Kidney (tissue), 14 donors: ENCODE results near the gene ARL3. TPM values are rescaled to one million over a fixed set of nuclear protein-coding genes. Genes with fewer than 3 reads are reported as not detected.
A peak's percentile ranks its signal among the peaks of the same experiment; 100 is the strongest.

ENCODE experiments used
- DNase-seq, 5 donors: peaks; one replicate each; pipeline ENCODE4 v3.0.0-alpha.2; 2013 to 2020
- FAIRE-seq: peaks from 2 replicates; lab custom pipeline; 2012; peaks lifted over from hg19 to GRCh38; lab: Jason Lieb, UNC
- H3K27ac ChIP-seq, 2 donors: one replicate each; pipeline ENCODE4 v1.7.0; 2013; ENCODE audit warnings: low read depth in 2 of 2, low read length in 2 of 2, inconsistent platforms in 1 of 2
- H3K27me3 ChIP-seq: one replicate; pipeline ENCODE4 v1.7.1; 2013; ENCODE audit warnings: low read length, inconsistent platforms; ENCODE audit not compliant: control insufficient read depth, insufficient read depth
- H3K36me3 ChIP-seq, 3 donors: one replicate each; pipeline versions ENCODE4 v1.7.0 to v1.7.1; 2013; ENCODE audit warnings: low read length in 3 of 3, control low read depth in 1 of 3, inconsistent platforms in 1 of 3; ENCODE audit not compliant: insufficient read depth in 3 of 3, control insufficient read depth in 2 of 3
- H3K4me1 ChIP-seq, 3 donors: one replicate each; pipeline versions ENCODE4 v1.7.0 to v1.7.1; 2013; ENCODE audit warnings: low read length in 3 of 3, inconsistent platforms in 1 of 3, low read depth in 1 of 3; ENCODE audit not compliant: control insufficient read depth in 2 of 3, insufficient read depth in 2 of 3
- H3K4me3 ChIP-seq, 3 donors: one replicate each; pipeline versions ENCODE4 v1.7.0 to v1.8.1; 2013; ENCODE audit warnings: low read length in 3 of 3, control low read depth in 1 of 3, inconsistent platforms in 1 of 3
- H3K9ac ChIP-seq, 3 donors: one replicate each; pipeline versions ENCODE4 v1.7.0 to v1.7.1; 2013; ENCODE audit warnings: low read length in 3 of 3, control low read depth in 1 of 3, inconsistent platforms in 1 of 3
- H3K9me3 ChIP-seq, 3 donors: one replicate each; pipeline versions ENCODE4 v1.7.0 to v1.7.1; 2013; ENCODE audit warnings: low read length in 3 of 3, control low read depth in 1 of 3, inconsistent platforms in 1 of 3; ENCODE audit not compliant: control insufficient read depth in 2 of 3, insufficient read depth in 1 of 3
- CTCF ChIP-seq: IDR thresholded peaks from 3 replicates; pipeline ENCODE4 v1.5.1; 2012; ENCODE audit warnings: mild to moderate bottlenecking, moderate library complexity, borderline replicate concordance; ENCODE audit not compliant: insufficient read depth; ENCODE audit errors: extremely low read depth
- intact Hi-C: fragments of 100-400 bp; cut with DNase I; formaldehyde crosslinking; loops from one replicate; pipeline ENCODE4 v1.11.1; 2022
- polyA plus RNA-seq: library from polyadenylated mRNA; stranded (reverse); fragments of 350-450 nt; fragmentation: Illumina TruSeq; extraction: RNeasy Lipid Tissue Mini Kit (QIAGEN cat#74804); gene quantifications from one replicate; pipeline ENCODE4 v1.2.3, GENCODE V29; 2014; ENCODE audit warnings: low read depth, low replicate concordance; ENCODE audit not compliant: insufficient read depth
- total RNA-seq: library from RNA; stranded (reverse); fragmentation: NEBNext Ultra II Directional; extraction: Animal tissue kit (Norgen Biotek cat#: 25700); gene quantifications from one replicate; pipeline ENCODE4 v1.2.1, GENCODE V29; 2021
- donor health status: control.
- donor health status: control.
- donor health status: control.
- donor health status: control.
- donor health status: control.
- donor health status: DM: yes; HTN: yes; CAD: no.
- donor health status: Normal renal cell carcinoma (clear cell type).

ARL3 gene
- total and polyA plus RNA-seq, 2 donors from 2014 or later = 16.3 to 28.8 TPM

DNA sequence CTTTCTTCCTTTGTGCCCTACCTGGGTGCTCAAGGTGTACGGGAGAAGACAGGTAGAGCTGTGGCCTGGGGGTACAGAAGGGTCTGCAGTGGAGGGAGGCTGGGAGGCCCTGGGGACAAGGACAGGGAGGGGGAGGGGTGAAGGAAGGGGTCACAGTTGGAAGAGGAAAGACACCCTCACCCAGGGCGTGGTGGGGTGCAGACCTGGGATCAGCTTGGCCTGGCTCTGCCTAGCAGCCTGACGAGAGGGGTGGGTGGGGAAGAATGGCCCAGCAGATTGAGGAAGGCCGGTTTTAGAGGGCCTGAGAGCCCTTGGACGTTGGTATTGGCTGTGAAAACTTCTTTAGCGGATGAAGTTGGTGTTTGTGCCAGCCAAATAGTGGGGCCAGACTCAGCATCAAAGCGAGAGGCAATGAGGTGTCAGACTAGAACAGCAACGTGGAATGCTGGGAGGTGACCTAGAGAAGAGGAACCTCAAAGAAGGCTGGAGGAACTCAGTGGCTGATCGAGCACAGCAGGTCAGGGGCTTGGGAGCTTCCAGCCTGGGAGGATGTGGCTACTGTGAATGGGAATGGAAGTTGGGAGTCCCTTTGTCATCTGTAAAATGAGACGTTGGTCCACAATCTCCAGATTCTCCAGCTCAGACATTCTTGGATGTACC, 88.0 kb downstream of the ARL3 start:
- no peaks in the 10 kb centered on the region for H3K9me3 ChIP-seq
- FAIRE-seq (no peak), DNase-seq (peak in 1 of 5 donors; percentile 59)
- TF ChIP-seq CTCF = no peak
- no peak overlapping the region for H3K27ac ChIP-seq
- H3K36me3 ChIP-seq = peaks cover 0 to 6% (median 4%) of the 10 kb centered on the region in 3 donors
- H3K9ac ChIP-seq = no peak overlapping the region
- H3K4me3 ChIP-seq = no peak overlapping the region
- peaks cover 10 to 45% (median 34%) of the 10 kb centered on the region in 3 donors for H3K4me1 ChIP-seq
- H3K27me3 ChIP-seq = no peaks in the 10 kb centered on the region
- intact Hi-C loops = no loop called here

GRCh38 chr10:102624751-102625645, 89.2 kb downstream of the ARL3 start:
- no peak overlapping the region for H3K9ac ChIP-seq
- no peaks in the 10 kb centered on the region for H3K27me3 ChIP-seq
- peaks cover 0 to 6% (median 0%) of the 10 kb centered on the region in 3 donors for H3K36me3 ChIP-seq
- DNase-seq (peak in 1 of 5 donors; percentile 49), FAIRE-seq (no peak)
- H3K9me3 ChIP-seq = no peaks in the 10 kb centered on the region
- H3K4me3 ChIP-seq = no peak overlapping the region
- no peak for TF ChIP-seq CTCF
- intact Hi-C loops = no loop called here
- no peak overlapping the region for H3K27ac ChIP-seq
- peaks cover 8 to 47% (median 30%) of the 10 kb centered on the region in 3 donors for H3K4me1 ChIP-seq

GRCh38 chr10:102624094-102624493, 90.1 kb downstream of the ARL3 start:
- FAIRE-seq (no peak), DNase-seq (peak in 1 of 5 donors; percentile 2)
- Histone ChIP-seq H3K27ac (no peak overlapping the region), H3K4me3 (no peak overlapping the region), H3K4me1 (peaks cover 8 to 41% (median 25%) of the 10 kb centered on the region in 3 donors), H3K9me3 (no peaks in the 10 kb centered on the region), H3K27me3 (no peaks in the 10 kb centered on the region), H3K36me3 (peaks cover 0 to 9% (median 0%) of the 10 kb centered on the region in 3 donors), H3K9ac (no peak overlapping the region)
- intact Hi-C loops = no loop called here
- no peak for TF ChIP-seq CTCF

Other genes starting within 250 kb of the ARL3 start
- gene ACTR1A, start 211.7 kb downstream of the ARL3 start, total RNA-seq = 74.2 TPM
- gene ACTR1A, start 211.7 kb downstream of the ARL3 start, polyA plus RNA-seq = 74.7 TPM
- 18.9 TPM for gene SUFU, start 210.4 kb downstream of the ARL3 start, total RNA-seq
- gene SUFU, start 210.4 kb downstream of the ARL3 start, polyA plus RNA-seq = 6.5 TPM
- gene TRIM8, start 69.9 kb downstream of the ARL3 start, total RNA-seq = 198 TPM
- gene TRIM8, start 69.9 kb downstream of the ARL3 start, polyA plus RNA-seq = 160 TPM
- 17.3 TPM for gene SFXN2, start 239 bp upstream of the ARL3 start, total RNA-seq
- 72.1 TPM for gene SFXN2, start 239 bp upstream of the ARL3 start, polyA plus RNA-seq
- 55.7 TPM for gene WBP1L, start 29.6 kb upstream of the ARL3 start, total RNA-seq
- gene WBP1L, start 29.6 kb upstream of the ARL3 start, polyA plus RNA-seq = 27.8 TPM
- gene CYP17A1, start 123.0 kb upstream of the ARL3 start, total RNA-seq = 3.3 TPM
- 11.6 TPM for gene CYP17A1, start 123.0 kb upstream of the ARL3 start, polyA plus RNA-seq
- 24.6 TPM for gene BORCS7, start 139.9 kb upstream of the ARL3 start, total RNA-seq
- 34.8 TPM for gene BORCS7, start 139.9 kb upstream of the ARL3 start, polyA plus RNA-seq
- gene AS3MT, start 155.1 kb upstream of the ARL3 start, total RNA-seq = 2.0 TPM
- 36.7 TPM for gene AS3MT, start 155.1 kb upstream of the ARL3 start, polyA plus RNA-seq
- 10.9 TPM for gene CNNM2, start 203.9 kb upstream of the ARL3 start, total RNA-seq
- gene CNNM2, start 203.9 kb upstream of the ARL3 start, polyA plus RNA-seq = 11.8 TPM